Subcutaneous preadipocyte (primary cell): Measurements from ENCODE around the gene ENO2. TPM values are rescaled to one million over a fixed set of nuclear protein-coding genes. Genes with fewer than 3 reads are reported as not detected.

Experiments used
- small RNA-seq: library from RNA; depleted of rRNA; stranded (forward); fragments of <200 nt; gene quantifications from one replicate; pipeline ENCODE3, GENCODE V24; 2012
- total RNA-seq: library from RNA; depleted of rRNA; stranded (reverse); fragments of >200 nt; gene quantifications from 2 replicates; pipeline ENCODE4 v1.2.3, GENCODE V29; 2012

ENO2 gene
- 6.6 and 9.0 TPM in 2 replicates for total RNA-seq

GRCh38 chr12:6914246-6914946, at the start of gene ENO2:
Gene ENO2, plus strand, starts transcription at chr12:6914580. Its CDS starts 1,253 bp downstream, at chr12:6915833.

GRCh38 chr12:6867413-6868210, 46.8 kb upstream of the ENO2 start, which contains the start of gene TPI1:
Gene TPI1, plus strand, starts transcription at chr12:6867531. Its CDS starts 36 bp downstream, at chr12:6867567.

GRCh38 chr12:6873094-6874014, 41.0 kb upstream of the ENO2 start, which contains the start of gene SPSB2:
Gene SPSB2, minus strand, starts transcription at chr12:6873303. Its CDS starts 402 bp downstream, at chr12:6872901.

GRCh38 chr12:6904280-6905276, 9.8 kb upstream of the ENO2 start, which contains the start of gene LRRC23:
Gene LRRC23, plus strand, starts transcription at chr12:6904822. Its CDS starts 812 bp downstream, at chr12:6905634.

GRCh38 chr12:6927379-6928021, 13.1 kb downstream of the ENO2 start, which contains the start of gene ATN1:
Gene ATN1, plus strand, starts transcription at chr12:6927959. Its CDS starts 6,043 bp downstream, at chr12:6934002.

GRCh38 chr12:6943722-6944380, 29.5 kb downstream of the ENO2 start, which contains the start of the genes C12orf57 and RNU7-1:
Gene C12orf57, plus strand, starts transcription at chr12:6944022. Its CDS starts 100 bp downstream, at chr12:6944122.
Gene RNU7-1, plus strand, starts transcription at chr12:6943816.

GRCh38 chr12:6950811-6951540, 36.6 kb downstream of the ENO2 start, which contains the start of gene PTPN6:
Gene PTPN6, plus strand, starts transcription at chr12:6951356. Its CDS starts 157 bp downstream, at chr12:6951513.

Small RNA genes lying within 50 kb of the gene (small RNA-seq; reads per million reads assigned to genes)
- gene MIR141 (5.8 reads per million, percentile 93 among the genes with 10 or more reads in this experiment), gene MIR200C (108 reads per million, percentile 99 among the genes with 10 or more reads in this experiment), gene RNU7-1 (not detected), gene SCARNA12 (4.2 reads per million, percentile 91 among the genes with 10 or more reads in this experiment)

Other genes with a start within 250 kb of the ENO2 start
- gene ZNF384, start 225.2 kb upstream of the ENO2 start, total RNA-seq, result 16.9 and 17.8 TPM in 2 replicates
- gene PIANP, start 213.8 kb upstream of the ENO2 start, total RNA-seq, result under 0.01 TPM in 1 of 2 replicates, not detected in the other
- gene COPS7A, start 190.5 kb upstream of the ENO2 start, total RNA-seq, result 97.4 TPM in 2 replicates
- 133 and 141 TPM in 2 replicates for gene MLF2, start 161.4 kb upstream of the ENO2 start, total RNA-seq
- 62.9 and 72.0 TPM in 2 replicates for gene PTMS, start 148.2 kb upstream of the ENO2 start, total RNA-seq
- gene LAG3, start 142.1 kb upstream of the ENO2 start, total RNA-seq, result not detected in 2 replicates
- under 0.01 and 0.73 TPM in 2 replicates for gene CD4, start 125.1 kb upstream of the ENO2 start, total RNA-seq
- gene GPR162, start 92.8 kb upstream of the ENO2 start, total RNA-seq, result 0.73 and 1.2 TPM in 2 replicates
- gene P3H3, start 86.2 kb upstream of the ENO2 start, total RNA-seq, result 44.1 and 49.3 TPM in 2 replicates
- 1.1 and 2.2 TPM in 2 replicates for gene GNB3, start 73.7 kb upstream of the ENO2 start, total RNA-seq
- gene CDCA3, start 63.3 kb upstream of the ENO2 start, total RNA-seq, result 29.4 and 36.4 TPM in 2 replicates
- 86.7 and 96.4 TPM in 2 replicates for gene USP5, start 62.4 kb upstream of the ENO2 start, total RNA-seq
- 941 and 1,349 TPM in 2 replicates for gene TPI1, start 47.0 kb upstream of the ENO2 start, total RNA-seq
- 4.0 and 4.9 TPM in 2 replicates for gene SPSB2, start 41.3 kb upstream of the ENO2 start, total RNA-seq
- gene LRRC23, start 9.8 kb upstream of the ENO2 start, total RNA-seq, result 5.1 TPM in 2 replicates
- 10.3 and 11.7 TPM in 2 replicates for gene ATN1, start 13.4 kb downstream of the ENO2 start, total RNA-seq
- not detected in 2 replicates for gene RNU7-1, start 29.2 kb downstream of the ENO2 start, total RNA-seq
- 37.7 and 63.9 TPM in 2 replicates for gene C12orf57, start 29.4 kb downstream of the ENO2 start, total RNA-seq
- gene PTPN6, start 36.8 kb downstream of the ENO2 start, total RNA-seq, result not detected in 2 replicates
- gene PHB2, start 56.1 kb downstream of the ENO2 start, total RNA-seq, result 213 and 237 TPM in 2 replicates
- gene EMG1, start 56.3 kb downstream of the ENO2 start, total RNA-seq, result 44.5 and 46.1 TPM in 2 replicates
- 24.3 and 27.8 TPM in 2 replicates for gene LPCAT3, start 103.9 kb downstream of the ENO2 start, total RNA-seq
- gene C1S, start 146.1 kb downstream of the ENO2 start, total RNA-seq, result 43.2 and 191 TPM in 2 replicates
- 30.1 and 155 TPM in 2 replicates for gene C1R, start 177.9 kb downstream of the ENO2 start, total RNA-seq
- gene C1RL, start 194.6 kb downstream of the ENO2 start, total RNA-seq, result 28.7 and 43.4 TPM in 2 replicates
- gene RBP5, start 214.3 kb downstream of the ENO2 start, total RNA-seq, result not detected in 2 replicates
- 5.9 and 6.6 TPM in 2 replicates for gene CLSTN3, start 215.8 kb downstream of the ENO2 start, total RNA-seq